GM21423 (cell line): ENCODE data around the gene AMN.

Experiments
- ATAC-seq: cut with Tn5 transposase; IDR thresholded peaks from one replicate; pipeline ENCODE4 v1.9.1; 2021; ENCODE audit warnings: mild to moderate bottlenecking, moderate library complexity; ENCODE audit not compliant: unreplicated experiment

Gene AMN

GRCh38 chr14:102898776-102899515 lies 23.5 kb upstream of the AMN start:
- ATAC-seq = no peak

GRCh38 chr14:102899516-102899900 lies 23.0 kb upstream of the AMN start:
- no peak for ATAC-seq

- peak; percentile 62 for ATAC-seq
These were observed 21.6 kb upstream of the AMN start for GRCh38 chr14:102900631-102901571.

- ATAC-seq = peak; percentile 71
These were observed 20.8 kb upstream of the AMN start for GRCh38 chr14:102901633-102902032.

- peak; percentile 4 for ATAC-seq
These were observed 20.4 kb upstream of the AMN start for GRCh38 chr14:102902086-102902485.

- ATAC-seq = no peak
These were observed 19.8 kb upstream of the AMN start for GRCh38 chr14:102902523-102903247.

- ATAC-seq = no peak
These were observed 19.1 kb upstream of the AMN start for GRCh38 chr14:102903248-102903888.

GRCh38 chr14:102903889-102904512 lies 18.5 kb upstream of the AMN start:
- ATAC-seq = no peak

GRCh38 chr14:102905116-102906108 lies 17.1 kb upstream of the AMN start:
- ATAC-seq = no peak

GRCh38 chr14:102906616-102907302 lies 15.7 kb upstream of the AMN start:
- ATAC-seq = no peak

GRCh38 chr14:102907303-102907844 lies 15.1 kb upstream of the AMN start:
- no peak for ATAC-seq

- no peak for ATAC-seq
These were observed 14.3 kb upstream of the AMN start for GRCh38 chr14:102907980-102908730.

GRCh38 chr14:102908766-102909455 lies 13.6 kb upstream of the AMN start:
- ATAC-seq = no peak

GRCh38 chr14:102909462-102909861 lies 13.0 kb upstream of the AMN start:
- ATAC-seq = no peak

GRCh38 chr14:102909911-102910310 lies 12.6 kb upstream of the AMN start:
- no peak for ATAC-seq

GRCh38 chr14:102910442-102910841 lies 12.0 kb upstream of the AMN start:
- no peak for ATAC-seq

GRCh38 chr14:102911541-102911951 lies 10.9 kb upstream of the AMN start:
- ATAC-seq = no peak
